PC-3 (cell line): Measurements from ENCODE around the gene SCFD1. TPM values are rescaled to one million over a fixed set of nuclear protein-coding genes. Genes with fewer than 3 reads are reported as not detected.

ENCODE experiments used
- ATAC-seq: fragments of 200-7000 bp; cut with Tn5 transposase; 2 replicates; pipeline ENCODE4 v1.9.1; 2020; ENCODE audit warnings: mild to moderate bottlenecking, moderate library complexity
- BruUV-seq: library from RNA; stranded (reverse); fragments of 400-500 nt; replicated peaks from 2 replicates; lab custom pipeline; 2021; lab: Mats Ljungman, UMichigan
- CTCF ChIA-PET: fragments of 300-600 bp; sonication (Branson Sonifier 250); formaldehyde crosslinking; loops from one replicate; lab custom pipeline; 2022; ENCODE audit warnings: antibody characterized with exemption; lab: Charles Lee
- POLR2A ChIA-PET: fragments of 300-600 bp; sonication (Branson Sonifier 250); formaldehyde crosslinking; loops from one replicate; lab custom pipeline; 2022; ENCODE audit warnings: antibody characterized with exemption; ENCODE audit not compliant: unreplicated experiment; lab: Charles Lee
- DNase-seq: peaks from one replicate; pipeline ENCODE4 v3.0.0-alpha.2; 2015
- H2AFZ ChIP-seq: fragments of 300-600 bp; sonication (generic); 2 replicates; pipeline ENCODE4 v1.6.0; 2016; ENCODE audit warnings: antibody characterized with exemption, low read length
- H3F3A ChIP-seq: fragments of 300-600 bp; sonication (generic); one replicate; pipeline ENCODE4 v1.6.0; 2017; ENCODE audit warnings: antibody characterized with exemption, low read length, control low read depth, mild to moderate bottlenecking; ENCODE audit not compliant: unreplicated experiment
- H3K27ac ChIP-seq: fragments of 300-600 bp; sonication (generic); 2 replicates; pipeline ENCODE4 v1.5.1; 2016; ENCODE audit warnings: mild to moderate bottlenecking, low read length
- H3K27me3 ChIP-seq: fragments of 300-600 bp; sonication (generic); 2 replicates; pipeline ENCODE4 v1.6.1; 2016; ENCODE audit warnings: low read length, mixed read lengths
- H3K36me3 ChIP-seq: fragments of 300-600 bp; sonication (generic); 2 replicates; pipeline ENCODE4 v1.6.1; 2016; ENCODE audit warnings: low read depth, mixed run types, low read length, mixed read lengths
- H3K4me1 ChIP-seq: fragments of 300-600 bp; sonication (generic); 2 replicates; pipeline ENCODE4 v1.5.1; 2016; ENCODE audit warnings: low read length; ENCODE audit not compliant: insufficient read depth
- H3K4me2 ChIP-seq: fragments of 300-600 bp; sonication (generic); 2 replicates; pipeline ENCODE4 v1.6.0; 2016; ENCODE audit warnings: low read length
- H3K4me3 ChIP-seq: fragments of 300-600 bp; sonication (generic); 2 replicates; pipeline ENCODE4 v1.5.1; 2016; ENCODE audit warnings: mild to moderate bottlenecking, low read length, mixed read lengths
- H3K79me2 ChIP-seq: fragments of 300-600 bp; sonication (generic); 2 replicates; pipeline ENCODE4 v1.6.1; 2017; ENCODE audit warnings: low read length, mixed read lengths
- H3K9ac ChIP-seq: fragments of 300-600 bp; sonication (generic); 2 replicates; pipeline ENCODE4 v1.6.0; 2016; ENCODE audit warnings: mild to moderate bottlenecking, low read length
- H3K9me2 ChIP-seq: fragments of 300-600 bp; sonication (generic); replicated peaks from 2 replicates; pipeline ENCODE4 v1.6.1; 2016; ENCODE audit warnings: mixed run types, low read length, mixed read lengths
- H3K9me3 ChIP-seq: fragments of 300-600 bp; sonication (generic); 2 replicates; pipeline ENCODE4 v1.6.1; 2016; ENCODE audit warnings: low read length, mixed read lengths
- H4K20me1 ChIP-seq: fragments of 300-600 bp; sonication (generic); 2 replicates; pipeline ENCODE4 v1.6.1; 2016; ENCODE audit warnings: low read length, mixed read lengths
- EZH2 ChIP-seq: fragments of 300-600 bp; sonication (generic); IDR thresholded peaks from one replicate; pipeline ENCODE4 v1.6.1; 2017; ENCODE audit warnings: antibody characterized with exemption, mild to moderate bottlenecking, low read length; ENCODE audit not compliant: unreplicated experiment
- EZH2phosphoT487 ChIP-seq: fragments of 300-600 bp; sonication (generic); IDR thresholded peaks from 2 replicates; pipeline ENCODE4 v1.6.1; 2018; ENCODE audit warnings: mild to moderate bottlenecking, antibody characterized with exemption, low read length, borderline replicate concordance
- intact Hi-C: fragments of 100-400 bp; cut with micrococcal nuclease; formaldehyde crosslinking; loops from 2 replicates; pipeline ENCODE4 v1.9.0; 2023
- total RNA-seq: library from RNA; depleted of rRNA; stranded (reverse); fragments of >200 nt; gene quantifications from 2 replicates; pipeline ENCODE4 v1.2.3, GENCODE V29; 2014
- TF ChIP-seq, protein P1 (sequence below): fragments of 300-600 bp; sonication (generic); conservative IDR thresholded peaks from 2 replicates; pipeline ENCODE4 v1.5.1; 2017; ENCODE audit warnings: antibody characterized with exemption, low read depth, mild to moderate bottlenecking, low read length

Gene SCFD1
- total RNA-seq, 1 experiment from 2014 or later = 72.3 TPM

DNA sequence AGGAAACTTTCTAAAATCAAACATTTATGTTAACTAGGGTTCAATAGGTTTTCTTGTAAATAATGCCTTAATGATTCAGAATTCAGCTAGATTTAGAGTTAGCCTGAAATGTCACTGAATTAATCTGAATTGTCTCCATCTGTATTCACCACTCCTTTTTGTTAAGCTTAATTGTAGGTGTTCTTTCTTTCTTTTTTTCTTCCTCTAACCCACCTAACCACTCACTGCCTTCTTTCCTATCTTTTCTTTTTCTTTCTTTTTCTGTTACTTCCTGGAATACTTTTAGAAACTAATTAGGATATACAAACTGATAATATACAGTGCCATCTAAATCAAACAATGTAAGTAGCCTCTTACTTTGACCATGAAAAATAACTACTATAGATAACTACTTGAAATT lies 33.2 kb upstream of the SCFD1 start:
- TF ChIP-seq EZH2 (no peak), EZH2phosphoT487 (no peak)
- TF ChIP-seq, protein P1, sequence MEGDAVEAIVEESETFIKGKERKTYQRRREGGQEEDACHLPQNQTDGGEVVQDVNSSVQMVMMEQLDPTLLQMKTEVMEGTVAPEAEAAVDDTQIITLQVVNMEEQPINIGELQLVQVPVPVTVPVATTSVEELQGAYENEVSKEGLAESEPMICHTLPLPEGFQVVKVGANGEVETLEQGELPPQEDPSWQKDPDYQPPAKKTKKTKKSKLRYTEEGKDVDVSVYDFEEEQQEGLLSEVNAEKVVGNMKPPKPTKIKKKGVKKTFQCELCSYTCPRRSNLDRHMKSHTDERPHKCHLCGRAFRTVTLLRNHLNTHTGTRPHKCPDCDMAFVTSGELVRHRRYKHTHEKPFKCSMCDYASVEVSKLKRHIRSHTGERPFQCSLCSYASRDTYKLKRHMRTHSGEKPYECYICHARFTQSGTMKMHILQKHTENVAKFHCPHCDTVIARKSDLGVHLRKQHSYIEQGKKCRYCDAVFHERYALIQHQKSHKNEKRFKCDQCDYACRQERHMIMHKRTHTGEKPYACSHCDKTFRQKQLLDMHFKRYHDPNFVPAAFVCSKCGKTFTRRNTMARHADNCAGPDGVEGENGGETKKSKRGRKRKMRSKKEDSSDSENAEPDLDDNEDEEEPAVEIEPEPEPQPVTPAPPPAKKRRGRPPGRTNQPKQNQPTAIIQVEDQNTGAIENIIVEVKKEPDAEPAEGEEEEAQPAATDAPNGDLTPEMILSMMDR = no peak
- Histone ChIP-seq H3K4me1 (no peaks in the 10 kb centered on the region), H3K36me3 (peaks cover 71% of the 10 kb centered on the region), H3K27me3 (no peaks in the 10 kb centered on the region), H3K27ac (no peak overlapping the region), H3K4me2 (no peak overlapping the region), H3K9ac (no peak overlapping the region), H3K4me3 (no peak overlapping the region), H4K20me1 (peaks cover 10% of the 10 kb centered on the region), H3K79me2 (peaks cover 47% of the 10 kb centered on the region), H3K9me2 (no peaks in the 10 kb centered on the region), H3K9me3 (no peaks in the 10 kb centered on the region), H2AFZ (no peak overlapping the region), H3F3A (no peaks in the 10 kb centered on the region)
- BruUV-seq = no TSS peak
- CTCF ChIA-PET = no interaction called here
- no peak for DNase-seq
- intact Hi-C loops = no loop called here
- POLR2A ChIA-PET = no interaction called here
- no peak for ATAC-seq

DNA sequence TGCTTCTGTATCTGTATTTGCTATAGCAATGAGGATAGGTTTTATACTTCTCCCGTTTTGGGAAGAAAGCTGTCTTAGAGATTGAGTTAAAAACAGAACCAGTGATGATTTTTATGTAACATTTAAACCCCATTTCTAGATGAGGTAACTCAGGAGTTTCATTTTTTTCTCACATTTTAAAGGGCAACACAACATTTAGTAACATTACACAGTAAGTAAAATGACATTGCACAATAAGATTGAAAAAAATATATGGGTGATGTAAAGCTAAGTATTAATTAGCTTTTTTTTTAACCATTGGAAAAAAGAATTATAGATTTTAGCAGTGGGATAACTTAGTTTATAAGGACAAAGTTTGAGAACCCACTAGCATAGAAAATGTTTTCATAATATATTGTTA lies 25.2 kb upstream of the SCFD1 start:
- Histone ChIP-seq H3K4me1 (no peaks in the 10 kb centered on the region), H3K27me3 (no peaks in the 10 kb centered on the region), H3K4me2 (no peak overlapping the region), H3K9ac (no peak overlapping the region), H3K9me2 (no peaks in the 10 kb centered on the region), H4K20me1 (no peaks in the 10 kb centered on the region), H3K27ac (no peak overlapping the region), H3K36me3 (peaks cover 55% of the 10 kb centered on the region), H2AFZ (no peak overlapping the region), H3K9me3 (no peaks in the 10 kb centered on the region), H3K79me2 (no peaks in the 10 kb centered on the region), H3K4me3 (no peak overlapping the region), H3F3A (no peaks in the 10 kb centered on the region)
- CTCF ChIA-PET = no interaction called here
- DNase-seq (no peak), ATAC-seq (no peak)
- intact Hi-C loops = no loop called here
- BruUV-seq = no TSS peak
- TF ChIP-seq, protein P1 = no peak
- TF ChIP-seq EZH2phosphoT487 (no peak), EZH2 (no peak)
- POLR2A ChIA-PET = no interaction called here

DNA sequence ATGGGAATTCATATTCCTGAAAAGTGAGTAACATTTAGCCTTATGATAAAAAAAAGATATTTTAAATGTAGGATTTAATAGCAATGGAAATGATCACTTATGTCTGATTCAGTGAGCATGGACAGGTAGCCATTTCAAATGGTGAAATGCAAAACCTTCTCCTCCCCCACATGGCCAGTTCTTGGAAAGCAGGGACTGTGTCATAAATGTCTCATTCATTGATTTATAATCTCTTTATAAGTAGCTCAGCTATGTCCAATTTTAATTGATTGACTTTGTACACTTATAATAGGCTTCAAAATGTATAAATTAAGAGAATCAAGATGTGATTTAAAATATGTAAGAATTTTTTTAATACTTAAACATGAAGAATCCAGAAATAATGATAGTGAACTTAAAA lies 24.6 kb upstream of the SCFD1 start:
- no peak overlapping the region for H3K4me3 ChIP-seq
- intact Hi-C loops = no loop called here
- no peak overlapping the region for H3K27ac ChIP-seq
- CTCF ChIA-PET = no interaction called here
- peaks cover 55% of the 10 kb centered on the region for H3K36me3 ChIP-seq
- no peaks in the 10 kb centered on the region for H3K4me1 ChIP-seq
- no peak overlapping the region for H3K4me2 ChIP-seq
- no peaks in the 10 kb centered on the region for H3K9me3 ChIP-seq
- no peak for ATAC-seq
- H3K79me2 ChIP-seq = no peaks in the 10 kb centered on the region
- TF ChIP-seq EZH2phosphoT487 = no peak
- TF ChIP-seq EZH2 = no peak
- TF ChIP-seq, protein P1 = no peak
- no peaks in the 10 kb centered on the region for H3K27me3 ChIP-seq
- no peaks in the 10 kb centered on the region for H3K9me2 ChIP-seq
- no peaks in the 10 kb centered on the region for H3F3A ChIP-seq
- no TSS peak for BruUV-seq
- POLR2A ChIA-PET = no interaction called here
- no peak for DNase-seq
- no peak overlapping the region for H3K9ac ChIP-seq
- H2AFZ ChIP-seq = no peak overlapping the region
- no peaks in the 10 kb centered on the region for H4K20me1 ChIP-seq
